Stomach (tissue), 9 donors: ENCODE measurements around the gene FAM168A. TPM values are rescaled to one million over a fixed set of nuclear protein-coding genes. Genes with fewer than 3 reads are reported as not detected.

Source experiments
- DNase-seq, 2 donors: peaks; one replicate each; pipeline versions ENCODE4 v3.0.0 to v3.0.0-alpha.2; 2013 to 2019
- H3K27ac ChIP-seq, 5 donors: fragments of 200-600 bp in 4 of 5; sonication (generic) in 4 of 5; one replicate each; pipeline ENCODE4 v1.5.1; 2013 to 2019; ENCODE audit warnings: mild to moderate bottlenecking in 1 of 5, moderate library complexity in 1 of 5
- H3K27me3 ChIP-seq, 3 donors: fragments of 200-600 bp; sonication (generic); one replicate each; pipeline ENCODE4 v1.5.1; 2017 to 2019; ENCODE audit warnings: mixed run types in 1 of 3
- H3K36me3 ChIP-seq, 4 donors: fragments of 200-600 bp; sonication (generic); 1 replicate in 3 of 4; 2 replicates in 1 of 4; pipeline ENCODE4 v1.5.1; 2016 to 2019
- H3K4me1 ChIP-seq, 4 donors: fragments of 200-600 bp; sonication (generic); one replicate each; pipeline ENCODE4 v1.5.1; 2016 to 2019
- H3K4me3 ChIP-seq, 4 donors: fragments of 200-600 bp; sonication (generic) in 3 of 4; one replicate each; pipeline ENCODE4 v1.5.1; 2016 to 2019; ENCODE audit warnings: mild to moderate bottlenecking in 1 of 4
- H3K9me3 ChIP-seq, 4 donors: fragments of 200-600 bp; sonication (generic); one replicate each; pipeline ENCODE4 v1.5.1; 2016 to 2019
- CTCF ChIP-seq, 7 experiments: fragments of 450-650 bp in 4 of 7; fragments of 200-600 bp in 3 of 7; sonication (generic) in 3 of 7; IDR thresholded peaks; one replicate each; pipeline ENCODE4 v1.5.1; 2016 to 2019; ENCODE audit warnings: antibody characterized with exemption in 7 of 7, control low read depth in 2 of 7, mild to moderate bottlenecking in 1 of 7
- EP300 ChIP-seq: sonication (generic); formaldehyde crosslinking; IDR thresholded peaks from one replicate; pipeline ENCODE4 v1.6.1; 2017; ENCODE audit warnings: antibody characterized with exemption
- POLR2A ChIP-seq, 4 donors: fragments of 450-650 bp; IDR thresholded peaks; one replicate each; pipeline ENCODE4 v1.6.1; 2016; ENCODE audit warnings: antibody characterized with exemption in 4 of 4, control low read depth in 2 of 4, mild to moderate bottlenecking in 1 of 4, moderate library complexity in 1 of 4
- POLR2AphosphoS5 ChIP-seq, 3 donors: sonication (generic); formaldehyde crosslinking; IDR thresholded peaks; one replicate each; pipeline ENCODE4 v1.6.1; 2016; ENCODE audit warnings: antibody characterized with exemption in 3 of 3
- WGBS, 5 donors: extraction: QIAGEN DNeasy Blood & Tissue Kit in 3 of 5; methylation state at CpG; one replicate each; pipeline versions ENCODE4 v1.1.5 to v1.1.7; 2013 to 2018; 5-methylcytosine and 5-hydroxymethylcytosine counted together
- intact Hi-C: fragments of 100-400 bp; cut with DNase I; formaldehyde crosslinking; loops from one replicate; pipeline ENCODE4 v1.15.1; 2023; ENCODE audit warnings: low total_unique reads
- polyA plus RNA-seq, 3 donors: library from polyadenylated mRNA; stranded (reverse); fragments of 200-250 nt; gene quantifications; one replicate each; pipeline ENCODE4 v1.2.3, GENCODE V29; 2013
- small RNA-seq, 4 donors: library from RNA; depleted of rRNA; stranded (forward); fragments of <200 nt; gene quantifications; one replicate each; pipeline ENCODE3, GENCODE V24; 2016
- total RNA-seq, 5 donors: library from RNA; depleted of rRNA; stranded (reverse); fragments of >200 nt; gene quantifications; one replicate each; pipeline versions ENCODE4 v1.1.0 to v1.2.3, GENCODE V29; 2014 to 2016
- donor health status: healthy with polysubstance abuse.
- donor health status: Bipolar disorder and iron deficiency.
- donor health status: healthy.

Gene FAM168A
- total and polyA plus RNA-seq, 8 donors: 4.3 to 25.4 (median 6.3) TPM

GRCh38 chr11:73355109-73355508, 242.8 kb downstream of the FAM168A start:
- TF ChIP-seq POLR2AphosphoS5 (IDR thresholded peaks at IDR 0.05) (no peak), CTCF (IDR thresholded peaks at IDR 0.05) (no peak), POLR2A (IDR thresholded peaks at IDR 0.05) (no peak), EP300 (no peak)
- H3K4me3 ChIP-seq: no peak overlapping the region
- no peaks in the 10 kb centered on the region for H3K27me3 ChIP-seq
- no peaks in the 10 kb centered on the region for H3K9me3 ChIP-seq
- intact Hi-C loops: no loop called here
- 88 to 96% (median 90%) methylated on average over 4 of the region's 4 CpGs for WGBS, 5 donors
- H3K27ac ChIP-seq: no peak overlapping the region
- no peak for DNase-seq
- H3K4me1 ChIP-seq: peaks cover 0 to 17% (median 10%) of the 10 kb centered on the region in 4 donors
- peaks cover 32 to 76% (median 54%) of the 10 kb centered on the region in 4 donors for H3K36me3 ChIP-seq

GRCh38 chr11:73353422-73353821, 244.5 kb downstream of the FAM168A start:
- no peaks in the 10 kb centered on the region for H3K27me3 ChIP-seq
- WGBS, 5 donors: 81 to 94% (median 90%) methylated on average over 4 of the region's 4 CpGs
- peaks cover 0 to 23% (median 10%) of the 10 kb centered on the region in 4 donors for H3K4me1 ChIP-seq
- TF ChIP-seq EP300 (no peak), POLR2A (IDR thresholded peaks at IDR 0.05) (no peak), POLR2AphosphoS5 (IDR thresholded peaks at IDR 0.05) (no peak), CTCF (IDR thresholded peaks at IDR 0.05) (no peak)
- H3K4me3 ChIP-seq: no peak overlapping the region
- DNase-seq: no peak
- H3K36me3 ChIP-seq: peaks cover 26 to 60% (median 40%) of the 10 kb centered on the region in 4 donors
- no peak overlapping the region for H3K27ac ChIP-seq
- H3K9me3 ChIP-seq: no peaks in the 10 kb centered on the region
- intact Hi-C loops: loop anchor here (5.0 kb wide), 1 partner anchor 39 kb away; no protein-coding TSS in a partner anchor

- Histone ChIP-seq H3K4me3 (no peak overlapping the region), H3K27me3 (no peaks in the 10 kb centered on the region), H3K4me1 (peaks cover 0 to 26% (median 10%) of the 10 kb centered on the region in 4 donors), H3K9me3 (no peaks in the 10 kb centered on the region), H3K36me3 (peaks cover 9 to 55% (median 38%) of the 10 kb centered on the region in 4 donors), H3K27ac (peak overlapping the region in 2 of 5 donors; percentile 15 to 65)
- intact Hi-C loops: loop anchor here (5.0 kb wide), 1 partner anchor 41 kb away; no protein-coding TSS in a partner anchor
- DNase-seq: peak; percentile 70 to 87
- 16 to 27% (median 20%) methylated on average over 14 to 16 of the region's 16 CpGs for WGBS, 5 donors
- TF ChIP-seq CTCF (IDR thresholded peaks at IDR 0.05) (peak in 5 of 7 experiments; percentile 89 to 96 (median 93)), EP300 (no peak)
Observed at GRCh38 chr11:73350908-73351636, 246.8 kb downstream of the FAM168A start.

Small RNAs within 50 kb of the gene (small RNA-seq; reads per million reads assigned to genes)
- 0 to 0.15 (median 0.05) reads per million in 4 donors for gene AP000763.2
- 0 reads per million in 4 donors for gene HMGN2P38

Other genes with a start within 250 kb of the FAM168A start
- gene RELT, start 221.7 kb downstream of the FAM168A start, total RNA-seq: 10 to 100 TPM in 1 of 5 donors, 1 to 10 TPM in 2, not detected in 2; 2.2 to 18.7 (median 2.9) TPM
- gene RELT, start 221.7 kb downstream of the FAM168A start, polyA plus RNA-seq: 1 to 10 TPM; 1.2 to 1.6 (median 1.2) TPM
- 10 to 100 TPM in 3 of 5 donors, 1 to 10 TPM in 1, not detected in 1; 5.3 to 90.1 (median 11.8) TPM for gene PLEKHB1, start 48.5 kb upstream of the FAM168A start, total RNA-seq
- gene PLEKHB1, start 48.5 kb upstream of the FAM168A start, polyA plus RNA-seq: 10 to 100 TPM in 2 of 3 donors, 1 to 10 TPM in 1; 5.9 to 30.8 (median 19.2) TPM
- 100 to 1,000 TPM in 2 of 5 donors, 10 to 100 TPM in 3; 43.2 to 373 (median 89.4) TPM for gene RAB6A, start 163.0 kb upstream of the FAM168A start, total RNA-seq
- gene RAB6A, start 163.0 kb upstream of the FAM168A start, polyA plus RNA-seq: 10 to 100 TPM; 34.7 to 64.5 (median 49.3) TPM
- gene MRPL48, start 189.8 kb upstream of the FAM168A start, total RNA-seq: 100 to 1,000 TPM in 1 of 5 donors, 10 to 100 TPM in 2, 1 to 10 TPM in 2; 1.2 to 118 (median 19.7) TPM
- gene MRPL48, start 189.8 kb upstream of the FAM168A start, polyA plus RNA-seq: 10 to 100 TPM; 36.1 to 50.5 (median 38.6) TPM